ENCODE data around the gene TAS1R2.
A peak's percentile ranks its signal among the peaks of the same experiment; 100 is the strongest.

The TAS1R2 gene

GRCh38 chr1:18823438-18823837 is 36.0 kb downstream of the TAS1R2 start:
- H3K27ac ChIP-seq: no peak overlapping the region
- no peak for DNase-seq (ENCODE audit: low spot score)
- ChIA-PET POLR2A (ENCODE audit: low non-redundant PET) (no interaction called here), CTCF (interaction anchor here (0.9 to 2.6 kb wide), 2 partner anchors 223 to 226 kb away, joined by 3 to 19 read pairs; no protein-coding TSS in a partner anchor)
- TF ChIP-seq CTCF (conservative IDR thresholded peaks at IDR 0.05; ENCODE audit: low read depth): no peak

GRCh38 chr1:18820791-18821641 is 38.4 kb downstream of the TAS1R2 start:
- no peak overlapping the region for H3K27ac ChIP-seq
- TF ChIP-seq CTCF (conservative IDR thresholded peaks at IDR 0.05; ENCODE audit: low read depth): peak; percentile 94
- peak; percentile 80 for DNase-seq (ENCODE audit: low spot score)
- ChIA-PET POLR2A (ENCODE audit: low non-redundant PET) (no interaction called here), CTCF (interaction anchor here (0.6 to 5.5 kb wide), 11 partner anchors 8 to 223 kb away, joined by 3 to 80 read pairs (median 5); no protein-coding TSS in a partner anchor)

GRCh38 chr1:18819986-18820790 is 39.3 kb downstream of the TAS1R2 start:
- no peak overlapping the region for H3K27ac ChIP-seq
- CTCF ChIA-PET: interaction anchor here (0.6 to 5.5 kb wide), 10 partner anchors 9 to 339 kb away, joined by 3 to 80 read pairs (median 5); no protein-coding TSS in a partner anchor
- TF ChIP-seq CTCF (conservative IDR thresholded peaks at IDR 0.05; ENCODE audit: low read depth): no peak
- POLR2A ChIA-PET (ENCODE audit: low non-redundant PET): no interaction called here
- DNase-seq (ENCODE audit: low spot score): no peak

- H3K27ac ChIP-seq: no peak overlapping the region
- ChIA-PET POLR2A (ENCODE audit: low non-redundant PET) (no interaction called here), CTCF (interaction anchor here (0.6 to 5.5 kb wide), 3 partner anchors 222 to 1097 kb away, joined by 3 to 80 read pairs (median 3); no protein-coding TSS in a partner anchor)
- TF ChIP-seq CTCF (conservative IDR thresholded peaks at IDR 0.05; ENCODE audit: low read depth): no peak
- DNase-seq (ENCODE audit: low spot score): no peak
Measured at GRCh38 chr1:18819203-18819602, 40.3 kb downstream of the TAS1R2 start.

- ChIA-PET CTCF (interaction anchor here (5.5 kb wide), 1 partner anchor 220 kb away, joined by 80 read pairs; no protein-coding TSS in a partner anchor), POLR2A (ENCODE audit: low non-redundant PET) (no interaction called here)
- DNase-seq (ENCODE audit: low spot score): no peak
- H3K27ac ChIP-seq: no peak overlapping the region
- TF ChIP-seq CTCF (conservative IDR thresholded peaks at IDR 0.05; ENCODE audit: low read depth): no peak
Measured at GRCh38 chr1:18817795-18818435, 41.5 kb downstream of the TAS1R2 start.

- no peak for TF ChIP-seq CTCF (conservative IDR thresholded peaks at IDR 0.05; ENCODE audit: low read depth)
- ChIA-PET POLR2A (ENCODE audit: low non-redundant PET) (no interaction called here), CTCF (interaction anchor here (5.5 kb wide), 1 partner anchor 220 kb away, joined by 80 read pairs; no protein-coding TSS in a partner anchor)
- no peak for DNase-seq (ENCODE audit: low spot score)
- H3K27ac ChIP-seq: no peak overlapping the region
Measured at GRCh38 chr1:18817316-18817715, 42.1 kb downstream of the TAS1R2 start.

Data from RWPE1 (cell line).